ENCODE measurements around the gene ISM1.
"Not testable (repeated sequence)": the region's sequence is repeated elsewhere in the genome, so short reads cannot be mapped to it uniquely, and the experiment has no call there.

Gene ISM1

GRCh38 chr20:13222319-13222716 is 1.2 kb downstream of the ISM1 start:
- Histone ChIP-seq H3K4me3 (ENCODE audit: low read depth in 1 of 2, low read length in 2 of 2) (peak overlapping the region in 1 of 2 donors; percentile 79), H3K27ac (ENCODE audit: low read length) (no peak overlapping the region), H3K27me3 (ENCODE audit: low read depth, low read length) (peaks cover 26% of the 10 kb centered on the region), H3K9me3 (ENCODE audit: control insufficient read depth in 1 of 2, low read length in 2 of 2) (peaks cover 0 to 4% of the 10 kb centered on the region in 2 donors), H3K36me3 (ENCODE audit: control insufficient read depth in 1 of 2, insufficient read depth in 2 of 2, low read length in 2 of 2) (no peaks in the 10 kb centered on the region), H3K4me1 (ENCODE audit: control insufficient read depth in 1 of 2, insufficient read depth in 2 of 2, low read length in 2 of 2) (peaks cover 0 to 27% of the 10 kb centered on the region in 2 donors)

- Histone ChIP-seq H3K4me3 (ENCODE audit: low read depth in 1 of 2, low read length in 2 of 2) (no peak overlapping the region), H3K36me3 (ENCODE audit: control insufficient read depth in 1 of 2, insufficient read depth in 2 of 2, low read length in 2 of 2) (no peaks in the 10 kb centered on the region), H3K27ac (ENCODE audit: low read length) (no peak overlapping the region), H3K27me3 (ENCODE audit: low read depth, low read length) (peaks cover 16% of the 10 kb centered on the region), H3K4me1 (ENCODE audit: control insufficient read depth in 1 of 2, insufficient read depth in 2 of 2, low read length in 2 of 2) (peaks cover 0 to 27% of the 10 kb centered on the region in 2 donors), H3K9me3 (ENCODE audit: control insufficient read depth in 1 of 2, low read length in 2 of 2) (peaks cover 0 to 4% of the 10 kb centered on the region in 2 donors)
These were observed 2.9 kb downstream of the ISM1 start for GRCh38 chr20:13223736-13224520.

GRCh38 chr20:13226367-13226766 is 5.3 kb downstream of the ISM1 start:
- Histone ChIP-seq H3K27me3 (ENCODE audit: low read depth, low read length) (peaks cover 9% of the 10 kb centered on the region), H3K4me3 (ENCODE audit: low read depth in 1 of 2, low read length in 2 of 2) (no peak overlapping the region), H3K27ac (ENCODE audit: low read length) (no peak overlapping the region), H3K9me3 (ENCODE audit: control insufficient read depth in 1 of 2, low read length in 2 of 2) (peaks cover 0 to 4% of the 10 kb centered on the region in 2 donors), H3K36me3 (ENCODE audit: control insufficient read depth in 1 of 2, insufficient read depth in 2 of 2, low read length in 2 of 2) (no peaks in the 10 kb centered on the region), H3K4me1 (ENCODE audit: control insufficient read depth in 1 of 2, insufficient read depth in 2 of 2, low read length in 2 of 2) (peaks cover 0 to 10% of the 10 kb centered on the region in 2 donors)

- Histone ChIP-seq H3K27ac (ENCODE audit: low read length) (no peak overlapping the region), H3K27me3 (ENCODE audit: low read depth, low read length) (no peaks in the 10 kb centered on the region), H3K4me1 (ENCODE audit: control insufficient read depth in 1 of 2, insufficient read depth in 2 of 2, low read length in 2 of 2) (no peaks in the 10 kb centered on the region), H3K4me3 (ENCODE audit: low read depth in 1 of 2, low read length in 2 of 2) (no peak overlapping the region), H3K9me3 (ENCODE audit: control insufficient read depth in 1 of 2, low read length in 2 of 2) (peaks cover 0 to 4% of the 10 kb centered on the region in 2 donors), H3K36me3 (ENCODE audit: control insufficient read depth in 1 of 2, insufficient read depth in 2 of 2, low read length in 2 of 2) (no peaks in the 10 kb centered on the region)
These were observed 7.7 kb downstream of the ISM1 start for GRCh38 chr20:13228771-13229170.

GRCh38 chr20:13229538-13229937 is 8.5 kb downstream of the ISM1 start:
- no peaks in the 10 kb centered on the region for H3K27me3 ChIP-seq (ENCODE audit: low read depth, low read length)
- H3K4me1 ChIP-seq (ENCODE audit: control insufficient read depth in 1 of 2, insufficient read depth in 2 of 2, low read length in 2 of 2): no peaks in the 10 kb centered on the region
- no peaks in the 10 kb centered on the region for H3K36me3 ChIP-seq (ENCODE audit: control insufficient read depth in 1 of 2, insufficient read depth in 2 of 2, low read length in 2 of 2)
- no peak overlapping the region for H3K27ac ChIP-seq (ENCODE audit: low read length)
- H3K4me3 ChIP-seq (ENCODE audit: low read depth in 1 of 2, low read length in 2 of 2): no peak overlapping the region
- H3K9me3 ChIP-seq (ENCODE audit: control insufficient read depth in 1 of 2, low read length in 2 of 2): peaks cover 0 to 4% of the 10 kb centered on the region in 2 donors

- no peak overlapping the region for H3K27ac ChIP-seq (ENCODE audit: low read length)
These were observed 10.1 kb downstream of the ISM1 start for GRCh38 chr20:13231031-13231752.

GRCh38 chr20:13232999-13233398 is 11.9 kb downstream of the ISM1 start:
- Histone ChIP-seq H3K9me3 (ENCODE audit: control insufficient read depth in 1 of 2, low read length in 2 of 2) (no peaks in the 10 kb centered on the region), H3K4me3 (ENCODE audit: low read depth in 1 of 2, low read length in 2 of 2) (no peak overlapping the region), H3K27me3 (ENCODE audit: low read depth, low read length) (no peaks in the 10 kb centered on the region), H3K27ac (ENCODE audit: low read length) (no peak overlapping the region), H3K4me1 (ENCODE audit: control insufficient read depth in 1 of 2, insufficient read depth in 2 of 2, low read length in 2 of 2) (no peaks in the 10 kb centered on the region), H3K36me3 (ENCODE audit: control insufficient read depth in 1 of 2, insufficient read depth in 2 of 2, low read length in 2 of 2) (no peaks in the 10 kb centered on the region)

More at GRCh38 chr20:13231031-13231752, 10.1 kb downstream of the ISM1 start:
- Histone ChIP-seq H3K4me3 (ENCODE audit: low read depth in 1 of 2, low read length in 2 of 2) (no peak overlapping the region), H3K27me3 (ENCODE audit: low read depth, low read length) (no peaks in the 10 kb centered on the region), H3K4me1 (ENCODE audit: control insufficient read depth in 1 of 2, insufficient read depth in 2 of 2, low read length in 2 of 2) (no peaks in the 10 kb centered on the region), H3K9me3 (ENCODE audit: control insufficient read depth in 1 of 2, low read length in 2 of 2) (peaks cover 0 to 4% of the 10 kb centered on the region in 2 donors), H3K36me3 (ENCODE audit: control insufficient read depth in 1 of 2, insufficient read depth in 2 of 2, low read length in 2 of 2) (no peaks in the 10 kb centered on the region)

- Histone ChIP-seq H3K27ac (ENCODE audit: low read length) (no peak overlapping the region), H3K27me3 (ENCODE audit: low read depth, low read length) (no peaks in the 10 kb centered on the region), H3K4me3 (ENCODE audit: low read depth in 1 of 2, low read length in 2 of 2) (no peak overlapping the region)
These were observed 13.9 kb downstream of the ISM1 start for GRCh38 chr20:13234961-13235360.

GRCh38 chr20:13236360-13236759 is 15.3 kb downstream of the ISM1 start:
- H3K27me3 ChIP-seq (ENCODE audit: low read depth, low read length); H3K4me1 ChIP-seq (ENCODE audit: control insufficient read depth in 1 of 2, insufficient read depth in 2 of 2, low read length in 2 of 2); H3K4me3 ChIP-seq (ENCODE audit: low read depth in 1 of 2, low read length in 2 of 2); H3K9me3 ChIP-seq (ENCODE audit: control insufficient read depth in 1 of 2, low read length in 2 of 2); H3K36me3 ChIP-seq (ENCODE audit: control insufficient read depth in 1 of 2, insufficient read depth in 2 of 2, low read length in 2 of 2); H3K27ac ChIP-seq (ENCODE audit: low read length): not testable (repeated sequence)

More at GRCh38 chr20:13234961-13235360, 13.9 kb downstream of the ISM1 start:
- Histone ChIP-seq H3K4me1 (ENCODE audit: control insufficient read depth in 1 of 2, insufficient read depth in 2 of 2, low read length in 2 of 2) (no peaks in the 10 kb centered on the region), H3K36me3 (ENCODE audit: control insufficient read depth in 1 of 2, insufficient read depth in 2 of 2, low read length in 2 of 2) (no peaks in the 10 kb centered on the region), H3K9me3 (ENCODE audit: control insufficient read depth in 1 of 2, low read length in 2 of 2) (no peaks in the 10 kb centered on the region)

GRCh38 chr20:13236990-13237720 is 16.1 kb downstream of the ISM1 start:
- H3K4me1 ChIP-seq (ENCODE audit: control insufficient read depth in 1 of 2, insufficient read depth in 2 of 2, low read length in 2 of 2): no peaks in the 10 kb centered on the region
- H3K27ac ChIP-seq (ENCODE audit: low read length): no peak overlapping the region
- H3K27me3 ChIP-seq (ENCODE audit: low read depth, low read length): no peaks in the 10 kb centered on the region
- H3K9me3 ChIP-seq (ENCODE audit: control insufficient read depth in 1 of 2, low read length in 2 of 2): no peaks in the 10 kb centered on the region
- H3K4me3 ChIP-seq (ENCODE audit: low read depth in 1 of 2, low read length in 2 of 2): no peak overlapping the region
- no peaks in the 10 kb centered on the region for H3K36me3 ChIP-seq (ENCODE audit: control insufficient read depth in 1 of 2, insufficient read depth in 2 of 2, low read length in 2 of 2)

GRCh38 chr20:13238001-13238653 is 17.1 kb downstream of the ISM1 start:
- H3K27ac ChIP-seq (ENCODE audit: low read length): no peak overlapping the region
- H3K27me3 ChIP-seq (ENCODE audit: low read depth, low read length): no peaks in the 10 kb centered on the region
- H3K36me3 ChIP-seq (ENCODE audit: control insufficient read depth in 1 of 2, insufficient read depth in 2 of 2, low read length in 2 of 2): no peaks in the 10 kb centered on the region
- H3K4me1 ChIP-seq (ENCODE audit: control insufficient read depth in 1 of 2, insufficient read depth in 2 of 2, low read length in 2 of 2): no peaks in the 10 kb centered on the region
- no peaks in the 10 kb centered on the region for H3K9me3 ChIP-seq (ENCODE audit: control insufficient read depth in 1 of 2, low read length in 2 of 2)
- H3K4me3 ChIP-seq (ENCODE audit: low read depth in 1 of 2, low read length in 2 of 2): no peak overlapping the region
